ENCODE results near the gene SMYD3. TPM values are rescaled to one million over a fixed set of nuclear protein-coding genes. Genes with fewer than 3 reads are reported as not detected.

The SMYD3 gene
- total RNA-seq, 1 donor from 2014 or later: 24.2 TPM

- Mint-ChIP-seq H3K4me1 (no peaks in the 10 kb centered on the region), H3K27ac (ENCODE audit: unreplicated experiment) (no peak overlapping the region), H3K36me3 (ENCODE audit: low read depth) (peaks cover 3% of the 10 kb centered on the region), H3K4me3 (no peak overlapping the region), H3K27me3 (ENCODE audit: low read depth) (peaks cover 6% of the 10 kb centered on the region), H3K9me3 (peaks cover 15% of the 10 kb centered on the region)
- TF ChIP-seq CTCF (conservative IDR thresholded peaks at IDR 0.05): no peak
- no peak for DNase-seq (ENCODE audit: low read depth, low spot score)
Observed at GRCh38 chr1:246526915-246527314, 19.8 kb upstream of the SMYD3 start.

- Mint-ChIP-seq H3K9me3 (peaks cover 14% of the 10 kb centered on the region), H3K36me3 (ENCODE audit: low read depth) (peaks cover 2% of the 10 kb centered on the region), H3K27ac (ENCODE audit: unreplicated experiment) (no peak overlapping the region), H3K4me1 (no peaks in the 10 kb centered on the region), H3K27me3 (ENCODE audit: low read depth) (peaks cover 4% of the 10 kb centered on the region), H3K4me3 (no peak overlapping the region)
- no peak for TF ChIP-seq CTCF (conservative IDR thresholded peaks at IDR 0.05)
- no peak for DNase-seq (ENCODE audit: low read depth, low spot score)
Observed at GRCh38 chr1:246526380-246526779, 19.3 kb upstream of the SMYD3 start.

- DNase-seq (ENCODE audit: low read depth, low spot score): no peak
- Mint-ChIP-seq H3K27me3 (ENCODE audit: low read depth) (no peaks in the 10 kb centered on the region), H3K27ac (ENCODE audit: unreplicated experiment) (no peak overlapping the region), H3K4me3 (no peak overlapping the region), H3K9me3 (peaks cover 3% of the 10 kb centered on the region), H3K36me3 (ENCODE audit: low read depth) (no peaks in the 10 kb centered on the region), H3K4me1 (no peaks in the 10 kb centered on the region)
- no peak for TF ChIP-seq CTCF (conservative IDR thresholded peaks at IDR 0.05)
Observed at GRCh38 chr1:246519514-246519913, 12.4 kb upstream of the SMYD3 start.

- Mint-ChIP-seq H3K9me3 (peaks cover 6% of the 10 kb centered on the region), H3K36me3 (ENCODE audit: low read depth) (no peaks in the 10 kb centered on the region), H3K27ac (ENCODE audit: unreplicated experiment) (no peak overlapping the region), H3K4me3 (no peak overlapping the region), H3K4me1 (no peaks in the 10 kb centered on the region), H3K27me3 (ENCODE audit: low read depth) (no peaks in the 10 kb centered on the region)
- DNase-seq (ENCODE audit: low read depth, low spot score): no peak
- no peak for TF ChIP-seq CTCF (conservative IDR thresholded peaks at IDR 0.05)
Observed at GRCh38 chr1:246518456-246519205, 11.6 kb upstream of the SMYD3 start.

- H3K36me3 Mint-ChIP-seq (ENCODE audit: low read depth): no peaks in the 10 kb centered on the region
- no peak overlapping the region for H3K27ac Mint-ChIP-seq (ENCODE audit: unreplicated experiment)
- TF ChIP-seq CTCF (conservative IDR thresholded peaks at IDR 0.05): no peak
- peaks cover 6% of the 10 kb centered on the region for H3K9me3 Mint-ChIP-seq
- H3K4me1 Mint-ChIP-seq: no peaks in the 10 kb centered on the region
- DNase-seq (ENCODE audit: low read depth, low spot score): no peak
- no peaks in the 10 kb centered on the region for H3K27me3 Mint-ChIP-seq (ENCODE audit: low read depth)
- H3K4me3 Mint-ChIP-seq: no peak overlapping the region
Observed at GRCh38 chr1:246517391-246517790, 10.3 kb upstream of the SMYD3 start.
